WI38 (cell line): ENCODE measurements around the gene HBS1L.

ENCODE experiments used
- H3K4me3 ChIP-seq: 2 replicates; pipeline ENCODE4 v1.5.1; 2011; ENCODE audit warnings: low read depth, mild to moderate bottlenecking, control low read depth, low read length
- TF ChIP-seq, protein P1 (sequence below): IDR thresholded peaks from 2 replicates; pipeline ENCODE4 v1.5.1; 2012; ENCODE audit warnings: low read depth, mild to moderate bottlenecking, control low read depth, low read length

Gene HBS1L

DNA sequence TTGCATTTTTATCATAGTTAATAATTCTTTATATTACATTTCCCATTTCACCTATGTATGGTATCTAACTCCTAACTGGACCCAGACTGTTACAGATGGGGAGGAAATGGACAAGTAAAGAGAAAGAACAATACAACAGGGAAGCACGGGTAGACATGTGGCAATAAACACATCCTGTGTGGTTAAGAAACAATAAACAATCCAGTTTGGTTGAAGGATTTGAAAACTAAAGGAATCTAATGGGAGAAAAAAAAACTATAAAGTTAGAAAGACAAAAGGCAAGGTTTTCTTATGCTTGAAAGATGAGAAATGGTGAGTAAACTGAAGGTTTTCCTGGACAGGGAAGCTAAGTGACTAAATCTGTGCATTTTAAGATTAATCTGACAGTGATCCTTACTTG, 69.8 kb downstream of the HBS1L start:
- H3K4me3 ChIP-seq, result no peak overlapping the region
- TF ChIP-seq, protein P1, sequence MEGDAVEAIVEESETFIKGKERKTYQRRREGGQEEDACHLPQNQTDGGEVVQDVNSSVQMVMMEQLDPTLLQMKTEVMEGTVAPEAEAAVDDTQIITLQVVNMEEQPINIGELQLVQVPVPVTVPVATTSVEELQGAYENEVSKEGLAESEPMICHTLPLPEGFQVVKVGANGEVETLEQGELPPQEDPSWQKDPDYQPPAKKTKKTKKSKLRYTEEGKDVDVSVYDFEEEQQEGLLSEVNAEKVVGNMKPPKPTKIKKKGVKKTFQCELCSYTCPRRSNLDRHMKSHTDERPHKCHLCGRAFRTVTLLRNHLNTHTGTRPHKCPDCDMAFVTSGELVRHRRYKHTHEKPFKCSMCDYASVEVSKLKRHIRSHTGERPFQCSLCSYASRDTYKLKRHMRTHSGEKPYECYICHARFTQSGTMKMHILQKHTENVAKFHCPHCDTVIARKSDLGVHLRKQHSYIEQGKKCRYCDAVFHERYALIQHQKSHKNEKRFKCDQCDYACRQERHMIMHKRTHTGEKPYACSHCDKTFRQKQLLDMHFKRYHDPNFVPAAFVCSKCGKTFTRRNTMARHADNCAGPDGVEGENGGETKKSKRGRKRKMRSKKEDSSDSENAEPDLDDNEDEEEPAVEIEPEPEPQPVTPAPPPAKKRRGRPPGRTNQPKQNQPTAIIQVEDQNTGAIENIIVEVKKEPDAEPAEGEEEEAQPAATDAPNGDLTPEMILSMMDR, result no peak

DNA sequence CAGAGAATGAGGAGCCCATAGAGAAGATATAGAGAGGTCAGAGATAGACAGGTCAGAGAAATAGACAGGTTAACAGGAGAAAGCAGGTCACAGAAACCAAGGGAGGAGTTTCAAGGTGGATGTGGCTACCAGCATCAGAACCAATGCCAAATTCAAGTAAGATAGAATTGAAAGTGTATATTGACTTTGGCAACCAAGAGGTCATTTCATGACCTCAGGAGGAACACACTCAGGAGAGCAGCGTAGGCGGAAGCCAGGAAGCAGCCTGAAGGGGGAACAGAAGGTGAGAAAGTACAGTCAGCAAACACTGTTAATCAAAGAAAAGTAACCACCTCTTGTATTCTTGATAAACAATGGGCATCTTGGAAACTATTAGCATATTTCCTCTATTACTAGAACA, 70.8 kb downstream of the HBS1L start:
- no peak overlapping the region for H3K4me3 ChIP-seq
- TF ChIP-seq, protein P1, result no peak

DNA sequence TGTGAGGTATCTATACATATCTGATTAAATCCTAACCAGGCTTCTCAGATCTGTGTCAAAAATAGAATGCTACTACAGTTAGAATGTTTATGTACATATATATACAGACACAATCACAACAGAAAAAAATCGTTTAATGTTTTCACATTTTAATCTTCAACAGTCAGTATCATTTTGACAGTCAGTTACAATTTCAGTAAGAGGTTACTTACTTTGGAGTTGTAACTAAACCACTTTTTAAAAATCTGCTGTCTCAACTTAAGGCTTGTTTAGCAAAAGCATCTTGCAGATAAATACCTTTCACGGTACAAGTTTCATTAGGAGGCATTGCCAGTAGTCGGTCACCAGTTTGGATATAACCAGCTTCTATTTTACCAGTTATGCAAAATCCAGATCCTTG, 72.5 kb downstream of the HBS1L start:
- TF ChIP-seq, protein P1, result no peak
- H3K4me3 ChIP-seq, result no peak overlapping the region

DNA sequence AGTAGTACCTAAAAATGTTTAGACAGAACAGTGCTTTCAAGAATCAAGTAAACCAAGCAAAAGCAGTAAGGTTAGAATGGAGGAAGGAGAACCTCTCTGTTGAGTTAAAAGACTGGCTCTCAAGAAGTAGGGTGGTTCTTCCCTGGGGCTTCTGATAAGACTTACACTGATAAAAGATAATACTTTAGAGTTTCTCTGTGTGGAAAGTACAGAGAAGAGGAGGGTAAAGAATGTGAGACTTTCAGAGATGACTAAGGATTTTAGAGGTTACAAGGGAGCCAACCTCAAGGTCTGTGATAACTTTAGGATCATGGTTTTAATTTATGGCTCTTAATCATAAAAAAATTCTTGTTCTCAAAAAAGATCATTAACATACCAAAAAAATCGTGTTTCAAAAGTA, 73.8 kb downstream of the HBS1L start:
- TF ChIP-seq, protein P1, result no peak
- no peak overlapping the region for H3K4me3 ChIP-seq

DNA sequence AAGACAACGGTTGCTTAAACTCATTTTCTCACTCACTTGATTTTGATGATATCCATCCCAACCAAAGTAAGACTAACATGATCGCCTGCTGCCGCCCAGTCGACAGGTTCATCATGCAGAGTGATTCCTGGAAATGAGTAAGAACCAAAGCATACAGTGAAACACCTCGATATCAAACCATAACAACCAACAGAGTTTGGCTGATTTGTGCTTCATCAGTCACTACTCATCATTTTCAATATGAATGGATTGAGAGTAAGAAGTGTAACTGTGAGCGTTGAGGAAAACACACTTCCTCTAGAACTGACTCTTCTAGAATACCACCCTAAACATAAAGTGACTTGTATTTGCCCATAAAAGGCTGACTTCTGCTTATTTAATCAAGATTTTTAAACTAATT, 75.5 kb downstream of the HBS1L start:
- TF ChIP-seq, protein P1, result no peak
- no peak overlapping the region for H3K4me3 ChIP-seq

DNA sequence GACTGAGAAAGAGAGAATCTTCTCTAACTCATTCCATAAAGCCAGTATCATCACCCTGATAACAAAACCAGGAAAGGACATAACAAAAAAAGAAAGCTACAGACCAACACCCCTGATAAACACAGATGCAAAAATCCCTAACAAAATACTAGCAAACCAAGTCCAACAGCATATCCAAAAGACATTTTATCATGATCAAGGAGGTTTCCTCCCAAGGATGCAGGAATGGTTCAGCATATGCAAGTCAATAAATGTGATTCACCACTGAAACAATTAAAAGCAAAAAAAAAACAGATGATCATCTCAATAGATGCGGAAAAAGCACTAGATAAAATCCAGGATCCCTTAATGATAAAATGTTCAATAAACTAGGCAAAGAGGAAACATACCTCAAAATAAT, 80.3 kb downstream of the HBS1L start:
- TF ChIP-seq, protein P1, result no peak
- H3K4me3 ChIP-seq, result no peak overlapping the region

DNA sequence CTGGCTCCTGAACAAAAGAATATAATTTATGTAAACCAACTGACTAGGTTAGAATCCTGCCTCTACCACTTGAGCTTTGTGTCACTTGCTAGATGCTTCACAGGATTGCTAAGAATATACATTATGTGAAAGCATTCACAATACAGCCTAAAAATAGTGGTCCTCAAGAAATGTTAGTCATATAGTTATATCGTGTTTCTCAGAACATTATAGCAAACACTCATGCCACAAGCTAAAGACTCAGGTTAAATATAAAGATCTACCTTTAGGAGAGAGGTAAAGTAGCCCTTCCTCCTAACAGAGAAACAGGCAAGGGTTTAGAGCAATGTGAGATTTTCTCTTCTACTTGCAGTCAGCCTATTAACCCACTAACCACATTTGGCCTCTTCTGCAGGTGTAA, 86.9 kb downstream of the HBS1L start:
- TF ChIP-seq, protein P1, result no peak
- H3K4me3 ChIP-seq, result no peak overlapping the region
